Femur (tissue), 1 donor: ENCODE data around the gene MRPL16.

Experiments
- DNase-seq: peaks from one replicate; pipeline ENCODE4 v3.0.0-alpha.2; 2017

Gene MRPL16

DNA sequence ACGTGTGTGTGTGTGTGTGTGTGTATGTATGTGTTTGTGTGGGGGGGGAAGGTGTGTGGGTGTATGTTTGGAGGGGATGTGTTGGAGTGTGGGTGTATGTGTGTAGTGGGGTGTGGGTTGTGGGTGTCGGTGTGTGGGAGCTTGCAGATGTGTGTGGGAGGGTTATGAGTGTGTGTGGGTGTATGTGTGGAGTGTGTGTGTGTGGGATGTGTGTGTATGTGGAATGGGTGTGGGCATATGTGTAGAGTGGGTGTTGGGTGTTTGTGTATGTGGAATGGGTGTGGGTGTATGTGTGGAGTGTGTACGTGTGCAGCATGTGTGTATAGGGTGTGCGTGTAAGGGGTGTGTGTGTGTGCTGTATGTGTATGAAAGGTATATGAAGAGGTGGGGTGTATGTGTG, 40.8 kb downstream of the MRPL16 start:
- DNase-seq: no peak

DNA sequence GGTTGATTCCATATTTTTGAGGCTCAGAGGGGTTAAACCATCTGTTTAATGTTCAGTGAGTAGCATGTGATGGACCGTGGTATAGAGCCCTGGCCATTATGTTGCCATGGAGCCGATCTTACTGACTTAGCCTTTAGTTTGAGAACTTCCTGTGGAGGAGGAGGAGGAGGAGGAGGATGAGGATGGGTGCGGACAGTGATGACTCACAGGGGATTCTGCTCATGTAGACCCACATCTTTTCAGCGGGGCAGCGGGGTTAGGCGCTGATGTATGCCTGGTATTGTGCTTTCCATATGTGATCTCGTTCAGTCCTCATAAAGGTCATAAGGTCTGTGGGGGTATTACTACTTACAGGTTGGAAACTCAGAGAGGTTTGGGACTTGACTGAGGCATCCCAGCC, 41.5 kb downstream of the MRPL16 start:
- no peak for DNase-seq

DNA sequence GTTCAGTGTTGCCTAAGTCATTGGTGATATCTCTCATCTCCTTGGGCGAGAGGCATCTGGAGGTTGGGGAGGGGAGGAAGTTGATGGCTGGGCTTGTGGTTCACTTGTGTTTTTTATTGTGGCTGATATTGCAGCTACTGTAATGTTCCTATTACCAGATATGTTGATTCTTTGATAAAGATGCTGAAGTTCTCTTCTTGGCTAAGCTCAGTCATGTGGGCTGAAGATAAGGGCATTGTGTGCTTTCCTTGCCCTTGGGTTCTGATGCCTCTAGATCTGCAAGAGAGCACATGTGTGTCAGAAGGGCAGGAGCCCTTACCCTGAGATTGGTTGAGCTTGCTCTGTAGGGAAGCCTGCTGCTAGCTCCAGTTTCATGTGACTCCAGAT, 43.4 kb downstream of the MRPL16 start:
- no peak for DNase-seq

DNA sequence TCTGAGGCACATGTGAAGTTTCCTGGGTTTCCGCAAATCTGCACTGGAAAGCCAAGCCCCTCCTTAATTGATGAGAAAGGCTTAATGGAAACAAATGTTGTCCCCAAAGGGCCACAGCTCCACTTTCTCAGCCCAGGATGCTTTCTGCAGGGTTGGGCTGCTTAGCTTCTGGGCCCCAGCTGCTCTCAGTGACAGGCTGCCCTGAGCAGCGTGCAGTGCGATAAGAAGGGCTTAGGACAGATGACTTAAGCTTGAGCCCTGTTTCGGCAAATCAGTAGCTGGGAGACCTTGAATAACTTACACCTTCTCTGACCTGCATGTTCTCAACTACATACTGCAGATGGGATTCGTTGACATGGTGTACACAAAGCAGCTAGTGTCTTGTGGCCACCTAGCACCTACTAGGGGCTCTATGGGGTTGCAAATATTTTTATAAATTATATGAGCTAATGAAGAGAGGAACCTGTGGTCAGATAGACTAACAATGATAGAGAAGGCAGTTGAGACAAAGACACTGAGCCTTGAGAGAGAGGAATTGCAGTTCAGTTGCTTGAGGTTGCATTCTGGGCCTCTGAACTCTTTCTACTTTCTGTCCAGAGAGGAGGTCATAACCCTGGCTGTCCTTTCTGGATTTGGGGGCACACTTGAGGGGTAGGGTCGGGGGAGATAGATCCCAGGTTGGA, 43.9 kb downstream of the MRPL16 start:
- no peak for DNase-seq

DNA sequence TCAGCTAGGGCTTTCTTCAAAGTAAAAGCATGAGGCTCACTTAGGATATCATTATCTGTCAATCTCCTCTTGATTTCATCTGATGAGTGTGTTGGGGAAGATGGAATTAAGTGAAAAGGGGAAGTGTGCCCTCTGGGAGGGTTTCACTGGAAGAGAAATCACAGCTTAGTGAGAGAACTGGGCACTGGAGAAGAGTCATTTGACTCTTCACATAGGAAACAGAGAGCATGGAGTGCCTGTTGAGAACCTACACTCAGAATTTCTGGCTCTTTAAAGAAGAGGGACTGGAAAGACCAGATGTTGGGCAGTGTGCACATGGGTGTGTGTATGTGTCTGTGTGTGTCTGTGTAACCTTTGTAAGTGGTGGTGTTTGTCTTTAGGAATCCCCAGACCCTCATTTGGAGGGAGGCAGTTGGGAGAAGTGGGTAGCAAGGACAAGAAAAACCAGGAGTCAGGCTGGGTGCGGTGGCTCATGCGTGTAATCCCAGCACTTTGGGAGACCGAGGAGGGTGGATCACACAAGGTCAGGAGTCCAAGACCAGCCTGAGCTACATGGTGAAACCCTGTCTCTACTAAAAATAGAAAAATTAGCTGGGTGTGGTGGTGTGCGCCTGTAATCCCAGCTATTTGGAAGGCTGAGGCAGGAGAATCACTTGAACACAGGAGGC, 45.4 kb downstream of the MRPL16 start:
- no peak for DNase-seq

DNA sequence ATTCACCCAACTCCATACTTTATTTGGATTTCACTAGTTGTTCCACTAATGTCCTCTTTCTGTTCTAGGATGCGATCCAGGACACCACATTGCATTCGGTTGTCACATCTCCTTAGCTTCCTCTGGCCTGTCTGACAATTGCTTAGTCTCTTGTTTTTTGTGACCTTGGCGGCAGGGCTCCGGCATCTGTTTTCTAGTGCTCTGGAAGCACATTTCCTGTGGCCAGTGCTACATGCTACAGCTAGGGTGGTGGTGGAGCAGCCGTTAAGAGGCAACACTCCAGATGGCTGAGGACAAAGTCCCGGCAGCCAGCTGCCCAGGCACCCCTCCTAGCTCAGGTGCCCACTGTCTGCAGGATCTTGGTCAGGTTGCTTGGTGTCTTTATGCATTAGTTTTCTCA, 48.6 kb downstream of the MRPL16 start:
- no peak for DNase-seq

DNA sequence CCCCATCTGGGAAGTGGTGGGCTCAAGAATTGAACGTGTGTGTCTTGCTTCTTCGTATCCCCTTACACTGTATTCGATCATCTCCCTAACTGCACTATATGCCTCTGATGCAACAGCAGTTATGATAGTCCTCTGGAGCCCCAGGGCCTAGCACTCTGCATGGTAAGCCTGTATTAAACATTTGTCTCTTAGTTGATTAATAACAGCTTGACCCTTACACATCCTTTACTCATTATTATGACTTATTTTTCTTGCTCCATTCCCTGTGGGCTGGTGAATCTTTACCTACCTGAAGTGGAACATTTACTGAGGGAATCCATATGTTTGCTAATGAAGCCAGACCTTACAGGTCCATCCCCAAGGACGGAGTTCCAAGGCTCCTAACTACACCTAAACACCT, 49.8 kb downstream of the MRPL16 start:
- DNase-seq: no peak

DNA sequence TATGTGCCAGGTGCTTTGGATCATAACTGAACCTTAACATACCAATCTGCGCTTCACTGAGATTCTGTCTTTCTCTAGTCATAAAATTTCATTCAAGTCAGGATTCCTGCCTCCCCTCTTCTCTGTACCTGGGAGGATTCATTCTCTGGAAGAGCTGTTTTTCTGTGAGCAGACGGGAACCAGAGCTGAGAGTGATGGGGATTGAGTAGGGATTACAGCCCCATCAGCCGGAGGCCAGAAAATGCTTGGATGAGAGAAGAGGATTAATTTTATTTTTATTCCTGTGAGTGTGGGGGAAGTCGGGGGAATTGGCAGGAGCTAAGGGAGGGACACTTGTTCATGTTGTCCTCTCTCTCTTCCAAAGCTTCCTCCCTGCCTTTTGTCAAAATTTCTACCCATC, 50.7 kb downstream of the MRPL16 start:
- no peak for DNase-seq

DNA sequence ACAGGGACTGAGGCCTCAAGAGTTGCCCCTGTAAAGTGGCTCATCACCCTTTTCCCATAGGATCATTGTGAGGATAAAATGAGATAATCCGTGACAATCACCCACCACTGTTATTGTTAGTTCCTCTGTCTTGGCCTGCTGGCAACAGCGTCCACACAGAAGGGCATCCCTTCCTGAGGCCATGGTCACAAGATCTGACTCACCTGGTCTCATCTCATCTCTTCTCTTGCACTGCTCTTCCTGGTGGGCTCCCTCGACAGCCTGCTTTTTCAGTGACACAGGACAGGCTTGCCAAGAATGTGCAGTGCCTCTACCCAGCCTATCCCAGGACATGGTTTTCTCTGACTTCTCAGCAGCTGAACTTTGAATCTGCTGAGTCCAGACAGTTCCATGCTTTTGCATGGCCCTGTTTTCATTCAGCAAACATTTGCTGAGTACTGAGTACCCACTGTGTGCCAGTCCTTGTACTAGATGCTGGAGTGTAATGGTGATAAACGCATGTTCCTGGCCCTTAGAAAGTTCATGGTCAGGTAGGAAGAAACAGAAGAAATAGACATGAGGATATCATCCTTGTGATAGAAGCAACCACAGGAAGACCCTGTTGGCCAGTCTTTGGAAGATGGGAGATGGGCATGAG, 52.1 kb downstream of the MRPL16 start:
- no peak for DNase-seq

DNA sequence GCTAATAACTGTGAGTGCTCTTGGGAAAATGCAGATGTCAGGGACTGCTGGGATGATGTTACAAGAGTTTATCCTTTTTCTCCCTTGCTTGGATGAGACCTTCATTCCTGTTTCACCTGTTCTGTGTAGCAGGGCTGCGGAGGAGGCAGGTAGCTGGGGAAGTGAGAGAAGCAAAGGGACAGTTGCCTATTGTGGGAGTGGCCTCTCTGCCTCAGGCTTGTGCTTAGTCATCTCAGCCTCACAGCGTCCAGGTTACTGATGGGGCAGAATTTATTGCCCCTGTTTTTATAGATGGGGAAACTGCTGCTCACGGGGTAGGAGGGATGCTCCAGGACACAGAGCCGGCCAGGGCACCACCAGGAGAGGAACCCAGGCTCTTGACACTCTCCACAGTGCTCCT, 53.7 kb downstream of the MRPL16 start:
- DNase-seq: no peak

DNA sequence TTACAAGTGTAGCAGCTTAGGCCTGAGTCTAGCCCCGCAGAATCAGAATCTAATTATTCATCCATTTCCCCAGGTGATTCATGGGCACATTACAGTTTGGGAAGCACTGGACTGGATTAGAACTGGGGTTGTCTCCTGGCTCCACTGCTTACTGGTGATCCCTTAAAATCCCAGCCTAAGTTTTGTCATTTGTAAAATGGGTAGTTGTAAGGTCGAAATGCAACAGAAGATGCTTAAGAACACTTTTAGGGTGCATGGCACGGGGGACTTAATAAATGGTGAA, 54.1 kb downstream of the MRPL16 start:
- no peak for DNase-seq
